PC-3 (cell line): ENCODE results near the gene CCL18.

ENCODE experiments used
- EZH2 ChIP-seq: fragments of 300-600 bp; sonication (generic); IDR thresholded peaks from one replicate; pipeline ENCODE4 v1.6.1; 2017; ENCODE audit warnings: antibody characterized with exemption, mild to moderate bottlenecking, low read length; ENCODE audit not compliant: unreplicated experiment
- TF ChIP-seq, protein P1 (sequence below): fragments of 300-600 bp; sonication (generic); conservative IDR thresholded peaks from 2 replicates; pipeline ENCODE4 v1.5.1; 2017; ENCODE audit warnings: antibody characterized with exemption, low read depth, mild to moderate bottlenecking, low read length

DNA sequence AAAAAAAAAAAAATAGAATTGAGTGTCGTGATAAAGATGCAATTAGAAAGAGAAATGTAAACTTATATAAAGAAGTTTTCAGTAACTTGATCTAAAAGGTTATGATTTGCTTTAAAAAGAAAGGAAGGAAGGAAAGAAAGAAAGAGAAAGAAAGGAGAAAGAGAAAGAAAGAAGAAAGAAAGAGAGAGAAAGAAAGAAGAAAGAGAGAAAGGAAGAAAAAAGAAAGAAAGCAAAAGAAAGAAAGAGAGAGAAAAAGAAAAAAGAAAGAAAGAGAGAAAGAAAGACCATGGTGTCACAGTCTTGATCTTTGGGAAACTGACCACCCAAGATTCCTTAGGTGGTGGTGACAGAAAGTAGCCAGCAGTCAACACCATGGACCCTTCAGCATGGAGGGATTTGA lies 30.2 kb downstream of the CCL18 start:
- TF ChIP-seq, protein P1, sequence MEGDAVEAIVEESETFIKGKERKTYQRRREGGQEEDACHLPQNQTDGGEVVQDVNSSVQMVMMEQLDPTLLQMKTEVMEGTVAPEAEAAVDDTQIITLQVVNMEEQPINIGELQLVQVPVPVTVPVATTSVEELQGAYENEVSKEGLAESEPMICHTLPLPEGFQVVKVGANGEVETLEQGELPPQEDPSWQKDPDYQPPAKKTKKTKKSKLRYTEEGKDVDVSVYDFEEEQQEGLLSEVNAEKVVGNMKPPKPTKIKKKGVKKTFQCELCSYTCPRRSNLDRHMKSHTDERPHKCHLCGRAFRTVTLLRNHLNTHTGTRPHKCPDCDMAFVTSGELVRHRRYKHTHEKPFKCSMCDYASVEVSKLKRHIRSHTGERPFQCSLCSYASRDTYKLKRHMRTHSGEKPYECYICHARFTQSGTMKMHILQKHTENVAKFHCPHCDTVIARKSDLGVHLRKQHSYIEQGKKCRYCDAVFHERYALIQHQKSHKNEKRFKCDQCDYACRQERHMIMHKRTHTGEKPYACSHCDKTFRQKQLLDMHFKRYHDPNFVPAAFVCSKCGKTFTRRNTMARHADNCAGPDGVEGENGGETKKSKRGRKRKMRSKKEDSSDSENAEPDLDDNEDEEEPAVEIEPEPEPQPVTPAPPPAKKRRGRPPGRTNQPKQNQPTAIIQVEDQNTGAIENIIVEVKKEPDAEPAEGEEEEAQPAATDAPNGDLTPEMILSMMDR, result no peak
- no peak for TF ChIP-seq EZH2
